CD4-positive, alpha-beta T cell (primary cell): ENCODE measurements around the gene JAKMIP2. TPM values are rescaled to one million over a fixed set of nuclear protein-coding genes. Genes with fewer than 3 reads are reported as not detected.

Experiments used
- ATAC-seq: fragments of 200-7000 bp; cut with Tn5 transposase; one replicate; pipeline ENCODE4 v1.10.0; 2022; ENCODE audit warnings: mild to moderate bottlenecking; ENCODE audit not compliant: poor library complexity
- CTCF ChIA-PET: fragments of 350-600 bp; sonication (Branson Sonifier 250); formaldehyde crosslinking; loops from one replicate; lab custom pipeline; 2021; ENCODE audit warnings: antibody characterized with exemption, inconsistent platforms; lab: Charles Lee
- POLR2A ChIA-PET: fragments of 350-600 bp; sonication (Branson Sonifier 250); formaldehyde crosslinking; loops from one replicate; lab custom pipeline; 2021; ENCODE audit warnings: antibody characterized with exemption, inconsistent platforms; lab: Charles Lee
- DNase-seq, 14 experiments: peaks; one replicate each; pipeline ENCODE4 v3.0.0-alpha.2; 2013 to 2020; ENCODE audit warnings: mixed read lengths in 2 of 14
- H3K27ac ChIP-seq, 2 donors: one replicate each; pipeline versions ENCODE4 v1.5.1 to v1.7.0; 2013; ENCODE audit warnings: low read length in 2 of 2, low read depth in 1 of 2, mild to moderate bottlenecking in 1 of 2
- H3K27me3 ChIP-seq, 2 experiments: 1 replicate in 1 of 2; 2 replicates in 1 of 2; pipeline versions ENCODE4 v1.6.1 to v1.7.0; 2013; ENCODE audit warnings: low read length in 2 of 2, control low read depth in 1 of 2, mild to moderate bottlenecking in 1 of 2, moderate library complexity in 1 of 2; ENCODE audit not compliant: insufficient read depth in 2 of 2, control insufficient read depth in 1 of 2
- H3K36me3 ChIP-seq: one replicate; pipeline ENCODE4 v1.6.1; 2013; ENCODE audit warnings: low read length, control low read depth; ENCODE audit not compliant: insufficient read depth
- H3K4me1 ChIP-seq: one replicate; pipeline ENCODE4 v1.6.1; 2013; ENCODE audit warnings: low read length, control low read depth; ENCODE audit not compliant: insufficient read depth
- H3K4me3 ChIP-seq: one replicate; pipeline ENCODE4 v1.5.1; 2013; ENCODE audit warnings: mild to moderate bottlenecking, low read length, moderate library complexity
- H3K9me3 ChIP-seq, 2 experiments: 1 replicate in 1 of 2; 2 replicates in 1 of 2; pipeline versions ENCODE4 v1.6.1 to v1.7.0; 2013; ENCODE audit warnings: low read length in 2 of 2, mild to moderate bottlenecking in 2 of 2, control low read depth in 1 of 2, moderate library complexity in 1 of 2; ENCODE audit not compliant: control insufficient read depth in 1 of 2, insufficient read depth in 1 of 2
- H3K27ac Mint-ChIP-seq: one replicate; pipeline ENCODE4 v1.8.0; 2020; ENCODE audit warnings: mixed read lengths
- H3K27me3 Mint-ChIP-seq: one replicate; pipeline ENCODE4 v1.8.0; 2021; ENCODE audit warnings: mixed read lengths
- H3K36me3 Mint-ChIP-seq: one replicate; pipeline ENCODE4 v1.8.0; 2021; ENCODE audit warnings: low read depth, mixed read lengths
- H3K4me1 Mint-ChIP-seq: one replicate; pipeline ENCODE4 v1.8.0; 2021; ENCODE audit warnings: low read depth, mixed read lengths
- H3K4me3 Mint-ChIP-seq: one replicate; pipeline ENCODE4 v1.8.0; 2020; ENCODE audit warnings: mild to moderate bottlenecking, mixed read lengths
- H3K9me3 Mint-ChIP-seq: one replicate; pipeline ENCODE4 v1.8.0; 2020; ENCODE audit warnings: mixed read lengths
- CTCF ChIP-seq: fragments of 200-600 bp; IDR thresholded peaks from one replicate; pipeline ENCODE4 v1.8.0; 2022; ENCODE audit warnings: antibody characterized with exemption, mild to moderate bottlenecking
- intact Hi-C, 2 experiments: fragments of 100-400 bp; cut with DNase I in 1 of 2; cut with micrococcal nuclease in 1 of 2; formaldehyde crosslinking; loops; one replicate each; pipeline versions ENCODE4 v1.15.1 to v1.9.0; 2023 to 2025; cut with DNase I, micrococcal nuclease
- total RNA-seq, 174 experiments: library from RNA in 2 of 174; stranded (reverse) in 2 of 174; gene quantifications; one replicate each; pipeline ENCODE4 v1.2.3 and lab custom pipeline; 2021 to 2026

The JAKMIP2 gene
- total RNA-seq, 2 experiments from 2014 or later = 0.74 to 1.3 TPM

GRCh38 chr5:147784146-147784987, 1.8 kb upstream of the JAKMIP2 start:
- Mint-ChIP-seq H3K36me3 (no peaks in the 10 kb centered on the region), H3K27me3 (no peaks in the 10 kb centered on the region), H3K9me3 (no peaks in the 10 kb centered on the region), H3K4me1 (peaks cover 21% of the 10 kb centered on the region), H3K27ac (no peak overlapping the region), H3K4me3 (no peak overlapping the region)
- Histone ChIP-seq H3K36me3 (no peaks in the 10 kb centered on the region), H3K27me3 (no peaks in the 10 kb centered on the region), H3K4me1 (peaks cover 7% of the 10 kb centered on the region), H3K27ac (no peak overlapping the region), H3K9me3 (peaks cover 0 to 4% of the 10 kb centered on the region in 2 experiments), H3K4me3 (no peak overlapping the region)
- ChIA-PET CTCF (interaction anchor here (0.5 kb wide), 1 partner anchor 142 kb away, joined by 5 read pairs; no protein-coding TSS in a partner anchor), POLR2A (no interaction called here)
- DNase-seq (no peak), ATAC-seq (no peak)
- intact Hi-C loops = loop anchor here in 1 of 2 experiments (5.0 kb wide), 1 partner anchor 38 kb away; no protein-coding TSS in a partner anchor
- no peak for TF ChIP-seq CTCF

GRCh38 chr5:147780924-147781573, 1.5 kb downstream of the JAKMIP2 start:
- intact Hi-C loops = loop anchor here in 1 of 2 experiments (5.0 kb wide), 1 partner anchor 41 kb away; no protein-coding TSS in a partner anchor
- DNase-seq (no peak), ATAC-seq (no peak)
- peaks cover 0 to 4% of the 10 kb centered on the region in 2 experiments for H3K9me3 ChIP-seq
- Mint-ChIP-seq H3K9me3 (peaks cover 2% of the 10 kb centered on the region), H3K4me3 (peak overlapping the region; percentile 69), H3K27me3 (no peaks in the 10 kb centered on the region), H3K27ac (peak overlapping the region; percentile 86), H3K4me1 (peaks cover 21% of the 10 kb centered on the region), H3K36me3 (no peaks in the 10 kb centered on the region)
- no peaks in the 10 kb centered on the region for H3K36me3 ChIP-seq
- H3K4me3 ChIP-seq = no peak overlapping the region
- peaks cover 7% of the 10 kb centered on the region for H3K4me1 ChIP-seq
- POLR2A ChIA-PET = no interaction called here
- no peak overlapping the region for H3K27ac ChIP-seq
- no peaks in the 10 kb centered on the region for H3K27me3 ChIP-seq
- CTCF ChIA-PET = interaction anchor here (1.5 kb wide), 1 partner anchor 41 kb away, joined by 4 read pairs; no protein-coding TSS in a partner anchor
- TF ChIP-seq CTCF = no peak

GRCh38 chr5:147779694-147780093, 2.8 kb downstream of the JAKMIP2 start:
- Mint-ChIP-seq H3K9me3 (peaks cover 2% of the 10 kb centered on the region), H3K27me3 (no peaks in the 10 kb centered on the region), H3K4me3 (no peak overlapping the region), H3K27ac (no peak overlapping the region), H3K36me3 (no peaks in the 10 kb centered on the region), H3K4me1 (peaks cover 21% of the 10 kb centered on the region)
- intact Hi-C loops = loop anchor here in 1 of 2 experiments (5.0 kb wide), 1 partner anchor 43 kb away; no protein-coding TSS in a partner anchor
- Histone ChIP-seq H3K36me3 (no peaks in the 10 kb centered on the region), H3K27ac (no peak overlapping the region), H3K9me3 (peaks cover 0 to 4% of the 10 kb centered on the region in 2 experiments), H3K4me3 (no peak overlapping the region), H3K27me3 (no peaks in the 10 kb centered on the region), H3K4me1 (peaks cover 7% of the 10 kb centered on the region)
- DNase-seq (no peak), ATAC-seq (no peak)
- ChIA-PET POLR2A (no interaction called here), CTCF (no interaction called here)
- TF ChIP-seq CTCF = no peak
